Upper lobe of left lung (tissue), 6 donors: ENCODE data around the gene ARHGAP15. TPM values are rescaled to one million over a fixed set of nuclear protein-coding genes. Genes with fewer than 3 reads are reported as not detected.
"Not testable (repeated sequence)": the region's sequence is repeated elsewhere in the genome, so short reads cannot be mapped to it uniquely, and the experiment has no call there.

Experiments
- ATAC-seq, 2 donors: fragments of 200-7000 bp; cut with Tn5 transposase; one replicate each; pipeline ENCODE4 v1.9.1; 2022; ENCODE audit warnings: mild to moderate bottlenecking in 2 of 2, moderate library complexity in 2 of 2; ENCODE audit not compliant: low FRiP score in 2 of 2
- DNase-seq, 2 donors: peaks; one replicate each; pipeline ENCODE4 v3.0.0-alpha.2; 2019 to 2020
- H3K27ac ChIP-seq, 4 donors: fragments of 200-600 bp; sonication (generic); one replicate each; pipeline ENCODE4 v1.5.1; 2016 to 2019
- H3K27me3 ChIP-seq, 4 donors: fragments of 200-600 bp; sonication (generic); one replicate each; pipeline ENCODE4 v1.5.1; 2017 to 2019
- H3K36me3 ChIP-seq, 4 donors: fragments of 200-600 bp; sonication (generic); one replicate each; pipeline ENCODE4 v1.5.1; 2016 to 2019
- H3K4me1 ChIP-seq, 4 donors: fragments of 200-600 bp; sonication (generic); one replicate each; pipeline ENCODE4 v1.5.1; 2018 to 2019
- H3K4me3 ChIP-seq, 4 donors: fragments of 200-600 bp; sonication (generic); one replicate each; pipeline ENCODE4 v1.5.1; 2017 to 2019; ENCODE audit warnings: mild to moderate bottlenecking in 2 of 4, moderate library complexity in 1 of 4
- H3K9me3 ChIP-seq, 4 donors: fragments of 200-600 bp; sonication (generic); one replicate each; pipeline ENCODE4 v1.5.1; 2018 to 2019
- CTCF ChIP-seq, 6 experiments: fragments of 450-650 bp in 4 of 6; fragments of 200-600 bp in 2 of 6; sonication (generic) in 2 of 6; IDR thresholded peaks; one replicate each; pipeline ENCODE4 v1.5.1; 2016 to 2019; ENCODE audit warnings: antibody characterized with exemption in 6 of 6
- EP300 ChIP-seq, 4 donors: sonication (generic); formaldehyde crosslinking; IDR thresholded peaks; one replicate each; pipeline ENCODE4 v1.5.1; 2017; ENCODE audit warnings: antibody characterized with exemption in 4 of 4, control low read depth in 2 of 4
- POLR2A ChIP-seq, 4 donors: fragments of 450-650 bp; IDR thresholded peaks; one replicate each; pipeline ENCODE4 v1.5.1; 2016 to 2017; ENCODE audit warnings: antibody characterized with exemption in 4 of 4, mild to moderate bottlenecking in 2 of 4
- POLR2AphosphoS5 ChIP-seq, 2 donors: sonication (generic); formaldehyde crosslinking; IDR thresholded peaks; one replicate each; pipeline ENCODE4 v1.5.1; 2017; ENCODE audit warnings: antibody characterized with exemption in 2 of 2
- WGBS, 2 donors: methylation state at CpG; one replicate each; pipeline ENCODE4 v1.1.5; 2017 to 2018; 5-methylcytosine and 5-hydroxymethylcytosine counted together
- total RNA-seq, 6 donors: library from RNA; depleted of rRNA in 4 of 6; stranded (reverse); fragments of >200 nt in 4 of 6; gene quantifications; one replicate each; pipeline versions ENCODE4 v1.1.0 to v1.2.1, GENCODE V29; 2016 to 2021
- donor health status: DM: no; HTN: no; CAD: no; lungs with moderate emphysema.
- donor health status: DM: no; HTN: yes; CAD: no; lungs with severe emphysema.

Gene ARHGAP15
- total RNA-seq, 6 donors from 2014 or later: 11.9 to 57.6 (median 17.5) TPM

- Histone ChIP-seq H3K4me3 (no peak overlapping the region), H3K9me3 (no peaks in the 10 kb centered on the region), H3K27me3 (no peaks in the 10 kb centered on the region), H3K36me3 (no peaks in the 10 kb centered on the region), H3K27ac (no peak overlapping the region), H3K4me1 (no peaks in the 10 kb centered on the region)
- 76 to 77% methylated on average over 1 of the region's 1 CpG for WGBS, 2 donors
- DNase-seq (no peak), ATAC-seq (no peak)
- TF ChIP-seq EP300 (IDR thresholded peaks at IDR 0.05): no peak
- TF ChIP-seq POLR2AphosphoS5 (IDR thresholded peaks at IDR 0.05): no peak
- TF ChIP-seq POLR2A (IDR thresholded peaks at IDR 0.05): no peak
- TF ChIP-seq CTCF (IDR thresholded peaks at IDR 0.05): no peak
Measured at GRCh38 chr2:143087033-143087432, 42.2 kb upstream of the ARHGAP15 start.

- no peak for DNase-seq
- no peak for TF ChIP-seq EP300 (IDR thresholded peaks at IDR 0.05)
- no peak for TF ChIP-seq POLR2A (IDR thresholded peaks at IDR 0.05)
- no peak for TF ChIP-seq CTCF (IDR thresholded peaks at IDR 0.05)
- no peak for TF ChIP-seq POLR2AphosphoS5 (IDR thresholded peaks at IDR 0.05)
- Histone ChIP-seq H3K27ac (no peak overlapping the region), H3K4me1 (no peaks in the 10 kb centered on the region), H3K4me3 (no peak overlapping the region), H3K9me3 (no peaks in the 10 kb centered on the region), H3K27me3 (no peaks in the 10 kb centered on the region), H3K36me3 (no peaks in the 10 kb centered on the region)
- WGBS, 2 donors: 67 to 76% methylated on average over 4 of the region's 4 CpGs
- no peak for ATAC-seq
Measured at GRCh38 chr2:143088388-143088787, 40.8 kb upstream of the ARHGAP15 start.

- H3K4me1 ChIP-seq, H3K9me3 ChIP-seq, H3K27ac ChIP-seq, ATAC-seq, H3K36me3 ChIP-seq, H3K27me3 ChIP-seq, H3K4me3 ChIP-seq: not testable (repeated sequence)
- WGBS, 2 donors: 100% methylated on average over 1 to 2 of the region's 12 CpGs
- peak in 1 of 2 donors; percentile 62 for DNase-seq
Measured at GRCh38 chr2:143089520-143089919, 39.7 kb upstream of the ARHGAP15 start.

GRCh38 chr2:143110758-143111428, 18.3 kb upstream of the ARHGAP15 start:
- Histone ChIP-seq H3K27me3 (no peaks in the 10 kb centered on the region), H3K9me3 (no peaks in the 10 kb centered on the region), H3K4me3 (no peak overlapping the region), H3K36me3 (no peaks in the 10 kb centered on the region), H3K27ac (no peak overlapping the region), H3K4me1 (peaks cover 0 to 3% (median 0%) of the 10 kb centered on the region in 4 donors)
- WGBS, 2 donors: 22 to 23% methylated on average over 6 of the region's 6 CpGs
- ATAC-seq (peak; percentile 57 to 78), DNase-seq (peak in 1 of 2 donors; percentile 67)
- no peak for TF ChIP-seq EP300 (IDR thresholded peaks at IDR 0.05)
- peak; percentile 43 to 69 (median 57) for TF ChIP-seq CTCF (IDR thresholded peaks at IDR 0.05)

GRCh38 chr2:143117225-143117624, 12.0 kb upstream of the ARHGAP15 start:
- Histone ChIP-seq H3K9me3 (no peaks in the 10 kb centered on the region), H3K27ac (no peak overlapping the region), H3K4me3 (no peak overlapping the region), H3K27me3 (no peaks in the 10 kb centered on the region), H3K4me1 (no peaks in the 10 kb centered on the region), H3K36me3 (no peaks in the 10 kb centered on the region)
- 95 to 98% methylated on average over 3 of the region's 3 CpGs for WGBS, 2 donors
- DNase-seq: no peak
- no peak for ATAC-seq
- TF ChIP-seq POLR2AphosphoS5 (IDR thresholded peaks at IDR 0.05) (no peak), POLR2A (IDR thresholded peaks at IDR 0.05) (no peak), CTCF (IDR thresholded peaks at IDR 0.05) (no peak), EP300 (IDR thresholded peaks at IDR 0.05) (no peak)
